Ishikawa (cell line): ENCODE results near the gene RNASE2.

ENCODE experiments used
- CEBPB ChIP-seq: IDR thresholded peaks from 2 replicates; pipeline ENCODE4 v1.6.1; 2012
- CREB1 ChIP-seq: IDR thresholded peaks from 2 replicates; pipeline ENCODE4 v1.6.1; 2012; ENCODE audit warnings: low read depth
- EGR1 ChIP-seq: IDR thresholded peaks from 2 replicates; pipeline ENCODE4 v1.6.1; 2012
- EP300 ChIP-seq: IDR thresholded peaks from 2 replicates; pipeline ENCODE4 v1.6.1; 2012; ENCODE audit warnings: borderline replicate concordance
- FOXM1 ChIP-seq: IDR thresholded peaks from 2 replicates; pipeline ENCODE4 v1.6.1; 2012; ENCODE audit warnings: low read depth, borderline replicate concordance
- NFIC ChIP-seq: IDR thresholded peaks from 2 replicates; pipeline ENCODE4 v1.6.1; 2012
- RAD21 ChIP-seq: IDR thresholded peaks from 2 replicates; pipeline ENCODE4 v1.6.1; 2012; ENCODE audit warnings: low read depth
- TAF1 ChIP-seq: IDR thresholded peaks from 2 replicates; pipeline ENCODE4 v1.6.1; 2012; ENCODE audit warnings: low read depth, mild to moderate bottlenecking
- TCF12 ChIP-seq: IDR thresholded peaks from 2 replicates; pipeline ENCODE4 v1.6.1; 2012; ENCODE audit warnings: low read depth
- TEAD4 ChIP-seq: IDR thresholded peaks from 2 replicates; pipeline ENCODE4 v1.6.1; 2012
- USF1 ChIP-seq: IDR thresholded peaks from 2 replicates; pipeline ENCODE4 v1.6.1; 2012
- YY1 ChIP-seq: IDR thresholded peaks from 2 replicates; pipeline ENCODE4 v1.6.1; 2012; ENCODE audit warnings: low read depth
- ZBTB7A ChIP-seq: IDR thresholded peaks from 2 replicates; pipeline ENCODE4 v1.6.1; 2012; ENCODE audit warnings: low read depth
- TF ChIP-seq, protein P1 (sequence below): IDR thresholded peaks from 2 replicates; pipeline ENCODE4 v1.6.1; 2012; ENCODE audit warnings: low read depth, mild to moderate bottlenecking
- TF ChIP-seq, protein P2 (sequence below): IDR thresholded peaks from 2 replicates; pipeline ENCODE4 v1.6.1; 2012

The RNASE2 gene

DNA sequence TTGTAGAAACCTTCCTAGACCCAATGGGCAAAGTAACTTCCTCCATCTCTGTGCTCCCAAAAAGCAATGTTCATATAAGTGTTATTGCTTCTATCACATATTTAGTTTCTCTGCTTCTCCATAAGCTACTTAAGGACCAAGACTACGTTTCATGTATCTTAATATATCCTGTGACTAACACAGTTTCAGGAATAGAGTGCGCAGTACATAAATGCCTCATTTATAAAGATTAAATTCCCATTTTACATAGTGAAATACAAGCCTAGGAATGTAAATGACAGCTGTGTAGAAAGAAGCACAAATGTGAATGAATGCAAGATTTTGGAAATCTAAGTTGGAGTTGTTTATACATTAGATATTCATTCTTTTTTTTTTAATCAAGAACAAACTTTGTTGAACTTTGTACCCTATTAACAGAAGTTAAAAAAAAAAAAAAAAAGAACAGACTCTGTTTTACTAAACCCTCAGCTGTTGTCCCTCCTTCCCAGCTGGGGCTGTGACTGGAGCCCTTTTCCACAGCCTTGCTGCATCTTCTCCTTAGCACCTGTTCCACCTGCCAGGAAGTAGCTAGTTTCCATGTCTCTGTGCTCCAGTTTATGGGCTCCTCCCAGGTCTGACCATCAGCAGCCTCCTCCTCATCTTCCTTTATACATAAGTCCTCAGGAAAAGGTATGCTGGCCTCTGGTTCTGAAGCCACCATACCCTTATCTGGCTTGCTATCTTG, 27.5 kb downstream of the RNASE2 start:
- TF ChIP-seq, protein P1, sequence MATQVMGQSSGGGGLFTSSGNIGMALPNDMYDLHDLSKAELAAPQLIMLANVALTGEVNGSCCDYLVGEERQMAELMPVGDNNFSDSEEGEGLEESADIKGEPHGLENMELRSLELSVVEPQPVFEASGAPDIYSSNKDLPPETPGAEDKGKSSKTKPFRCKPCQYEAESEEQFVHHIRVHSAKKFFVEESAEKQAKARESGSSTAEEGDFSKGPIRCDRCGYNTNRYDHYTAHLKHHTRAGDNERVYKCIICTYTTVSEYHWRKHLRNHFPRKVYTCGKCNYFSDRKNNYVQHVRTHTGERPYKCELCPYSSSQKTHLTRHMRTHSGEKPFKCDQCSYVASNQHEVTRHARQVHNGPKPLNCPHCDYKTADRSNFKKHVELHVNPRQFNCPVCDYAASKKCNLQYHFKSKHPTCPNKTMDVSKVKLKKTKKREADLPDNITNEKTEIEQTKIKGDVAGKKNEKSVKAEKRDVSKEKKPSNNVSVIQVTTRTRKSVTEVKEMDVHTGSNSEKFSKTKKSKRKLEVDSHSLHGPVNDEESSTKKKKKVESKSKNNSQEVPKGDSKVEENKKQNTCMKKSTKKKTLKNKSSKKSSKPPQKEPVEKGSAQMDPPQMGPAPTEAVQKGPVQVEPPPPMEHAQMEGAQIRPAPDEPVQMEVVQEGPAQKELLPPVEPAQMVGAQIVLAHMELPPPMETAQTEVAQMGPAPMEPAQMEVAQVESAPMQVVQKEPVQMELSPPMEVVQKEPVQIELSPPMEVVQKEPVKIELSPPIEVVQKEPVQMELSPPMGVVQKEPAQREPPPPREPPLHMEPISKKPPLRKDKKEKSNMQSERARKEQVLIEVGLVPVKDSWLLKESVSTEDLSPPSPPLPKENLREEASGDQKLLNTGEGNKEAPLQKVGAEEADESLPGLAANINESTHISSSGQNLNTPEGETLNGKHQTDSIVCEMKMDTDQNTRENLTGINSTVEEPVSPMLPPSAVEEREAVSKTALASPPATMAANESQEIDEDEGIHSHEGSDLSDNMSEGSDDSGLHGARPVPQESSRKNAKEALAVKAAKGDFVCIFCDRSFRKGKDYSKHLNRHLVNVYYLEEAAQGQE: no peak
- TF ChIP-seq TCF12: no peak
- TF ChIP-seq CREB1: no peak
- TF ChIP-seq FOXM1: no peak
- TF ChIP-seq, protein P2, sequence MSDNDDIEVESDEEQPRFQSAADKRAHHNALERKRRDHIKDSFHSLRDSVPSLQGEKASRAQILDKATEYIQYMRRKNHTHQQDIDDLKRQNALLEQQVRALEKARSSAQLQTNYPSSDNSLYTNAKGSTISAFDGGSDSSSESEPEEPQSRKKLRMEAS: no peak
- no peak for TF ChIP-seq NFIC
- TF ChIP-seq ZBTB7A: no peak

- no peak for TF ChIP-seq ZBTB7A
- TF ChIP-seq CREB1: no peak
- no peak for TF ChIP-seq EGR1
- no peak for TF ChIP-seq RAD21
- TF ChIP-seq FOXM1: no peak
- TF ChIP-seq CEBPB: no peak
- no peak for TF ChIP-seq EP300
- no peak for TF ChIP-seq YY1
- TF ChIP-seq, protein P1: no peak
- TF ChIP-seq TCF12: no peak
- TF ChIP-seq NFIC: no peak
- no peak for TF ChIP-seq TEAD4
- no peak for TF ChIP-seq TAF1
- TF ChIP-seq, protein P2: no peak
- no peak for TF ChIP-seq USF1
These were observed 31.5 kb downstream of the RNASE2 start for GRCh38 chr14:20986811-20987210.

GRCh38 chr14:20988717-20989470, 33.6 kb downstream of the RNASE2 start:
- no peak for TF ChIP-seq CREB1

DNA sequence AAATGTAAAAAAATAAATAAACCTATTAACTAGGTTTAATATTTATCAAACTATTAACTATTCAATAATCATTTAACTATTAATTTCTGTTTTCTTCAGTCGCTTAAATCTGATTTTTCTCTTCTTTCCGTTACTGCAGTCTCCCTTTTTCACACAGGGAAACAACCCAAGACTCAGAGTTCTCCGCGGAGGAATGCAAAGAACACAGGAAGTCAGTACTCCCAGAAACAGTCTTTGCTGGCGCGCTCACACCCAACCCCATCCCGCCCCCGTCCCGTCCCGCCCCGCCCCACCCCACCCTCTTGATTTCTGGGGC, 34.1 kb downstream of the RNASE2 start:
- peak; percentile 54 for TF ChIP-seq TEAD4
- no peak for TF ChIP-seq USF1

DNA sequence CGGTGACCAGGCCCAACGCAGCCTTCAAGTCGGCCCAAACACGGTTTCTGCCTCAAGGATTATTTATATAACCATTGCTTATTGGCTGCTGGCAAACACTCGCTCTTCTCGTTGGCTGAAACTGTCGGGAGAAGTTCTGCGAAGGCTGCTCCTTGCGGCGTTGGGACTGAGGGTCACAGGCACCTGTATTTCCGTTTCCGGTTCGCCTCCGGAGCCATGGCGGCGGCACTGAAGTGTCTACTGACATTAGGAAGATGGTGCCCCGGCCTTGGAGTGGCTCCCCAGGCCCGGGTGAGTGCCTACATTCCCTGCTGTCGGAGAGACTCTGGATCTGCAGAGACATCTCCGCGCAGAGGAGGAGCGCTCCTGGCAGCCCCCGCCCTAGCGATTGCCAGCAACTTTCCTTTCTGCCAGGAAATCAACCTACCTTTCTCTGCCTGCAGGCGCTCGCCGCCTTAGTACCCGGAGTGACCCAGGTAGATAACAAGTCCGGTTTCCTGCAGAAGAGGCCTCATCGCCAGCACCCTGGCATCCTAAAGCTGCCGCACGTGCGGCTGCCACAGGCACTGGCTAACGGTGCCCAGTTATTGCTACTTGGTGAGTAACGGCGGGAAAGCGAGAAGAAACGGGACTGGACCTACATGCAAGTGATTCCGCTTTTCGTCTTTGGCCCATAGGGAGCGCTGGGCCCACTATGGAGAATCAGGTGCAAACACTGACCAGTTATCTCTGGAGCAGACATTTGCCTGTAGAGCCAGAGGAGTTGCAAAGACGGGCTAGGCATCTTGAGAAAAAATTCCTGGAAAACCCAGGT, 34.7 kb downstream of the RNASE2 start, which contains the start of gene METTL17:
TSS of gene METTL17 (plus strand) at position 194 of the 814 bp plus-strand sequence. CDS start at position 217, 23 bp downstream.
- TF ChIP-seq TCF12 (peak; percentile 37; the same call in 1 of the 2 replicates), RAD21 (peak; percentile 27), CEBPB (no peak), NFIC (peak; percentile 24; the same call in 1 of the 2 replicates), CREB1 (0 out of 2 replicates have a peak, but pooled peaks have one; percentile 46), ZBTB7A (no peak), TAF1 (peak; percentile 87), EP300 (no peak), YY1 (peak; percentile 94), USF1 (no peak), FOXM1 (peak; percentile 13; the same call in 1 of the 2 replicates), EGR1 (no peak), TEAD4 (0 out of 2 replicates have a peak, but pooled peaks have one; percentile 23)
- TF ChIP-seq, protein P2: peak; percentile 46; the same call in 1 of the 2 replicates
- TF ChIP-seq, protein P1: peak; percentile 27; the same call in 1 of the 2 replicates
